GM12801 (cell line): ENCODE measurements around the gene DDX52.

Source experiments
- CTCF ChIP-seq: IDR thresholded peaks from one replicate; pipeline ENCODE4 v1.5.1; 2011; ENCODE audit warnings: control low read depth; ENCODE audit not compliant: insufficient read length; ENCODE audit errors: extremely low read depth

DDX52 gene

GRCh38 chr17:37598145-37598544 lies 45.1 kb downstream of the DDX52 start:
- no peak for TF ChIP-seq CTCF

GRCh38 chr17:37592291-37592690 lies 51.0 kb downstream of the DDX52 start:
- no peak for TF ChIP-seq CTCF

- TF ChIP-seq CTCF: no peak
These were observed 58.2 kb downstream of the DDX52 start for GRCh38 chr17:37585066-37585465.

- no peak for TF ChIP-seq CTCF
These were observed 67.0 kb downstream of the DDX52 start for GRCh38 chr17:37576281-37576680.

- TF ChIP-seq CTCF: no peak
These were observed 68.8 kb downstream of the DDX52 start for GRCh38 chr17:37574427-37574826.

GRCh38 chr17:37571674-37572073 lies 71.6 kb downstream of the DDX52 start:
- TF ChIP-seq CTCF: no peak

GRCh38 chr17:37570527-37571093 lies 72.6 kb downstream of the DDX52 start:
- TF ChIP-seq CTCF: no peak
